GM12873 (cell line): ENCODE measurements around the gene CIAO3.

Experiments used
- TF ChIP-seq, protein P1 (sequence below): IDR thresholded peaks from 2 replicates; pipeline ENCODE4 v1.5.1; 2012; ENCODE audit warnings: low read depth, mild to moderate bottlenecking, moderate library complexity, low read length, control low read depth; ENCODE audit not compliant: insufficient read depth; ENCODE audit errors: missing control alignments

Gene CIAO3

DNA sequence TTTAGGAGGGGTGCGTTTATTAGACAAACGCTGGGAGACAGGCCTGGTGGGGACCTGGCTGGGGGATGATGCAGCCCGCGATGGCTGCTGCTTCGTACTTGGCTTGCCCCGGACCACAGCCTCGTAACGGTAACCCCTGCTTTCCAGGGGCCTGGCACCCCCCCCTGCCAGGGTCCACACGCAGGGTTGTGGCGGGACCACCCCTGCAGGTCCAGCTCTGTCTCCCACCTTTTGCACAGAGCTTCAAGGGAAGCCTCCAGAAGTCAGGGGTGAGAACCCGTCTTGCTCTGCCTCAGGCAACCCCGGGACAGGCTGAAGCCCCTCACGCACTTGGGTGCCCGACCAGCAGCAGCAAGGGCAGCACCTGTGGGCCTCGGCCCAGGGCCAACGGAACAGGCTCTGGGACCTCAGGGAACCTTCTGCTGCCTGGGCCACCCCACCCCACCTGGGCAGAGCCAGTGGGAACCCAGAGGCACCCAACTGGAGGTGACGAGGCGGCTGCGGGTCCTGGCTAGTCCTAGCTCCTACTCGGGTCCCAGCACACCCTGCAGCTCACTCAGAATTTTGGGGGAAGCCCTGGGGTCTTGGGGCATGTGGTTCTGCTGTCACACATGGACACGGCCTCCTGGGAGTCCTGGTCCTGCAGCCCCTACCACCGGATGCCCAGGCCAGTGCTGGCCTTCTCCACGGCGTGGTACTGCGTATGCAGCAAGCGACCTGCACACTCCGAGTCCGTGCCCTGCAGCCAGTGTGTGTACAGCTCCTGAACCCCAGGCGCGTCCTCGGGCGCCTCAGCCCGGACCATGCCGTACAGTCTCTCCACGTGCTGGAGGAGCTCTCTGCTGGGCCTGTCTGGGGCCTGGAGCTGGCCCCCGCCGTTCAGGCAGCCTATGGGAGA is 10.8 kb downstream of the CIAO3 start:
- TF ChIP-seq, protein P1, sequence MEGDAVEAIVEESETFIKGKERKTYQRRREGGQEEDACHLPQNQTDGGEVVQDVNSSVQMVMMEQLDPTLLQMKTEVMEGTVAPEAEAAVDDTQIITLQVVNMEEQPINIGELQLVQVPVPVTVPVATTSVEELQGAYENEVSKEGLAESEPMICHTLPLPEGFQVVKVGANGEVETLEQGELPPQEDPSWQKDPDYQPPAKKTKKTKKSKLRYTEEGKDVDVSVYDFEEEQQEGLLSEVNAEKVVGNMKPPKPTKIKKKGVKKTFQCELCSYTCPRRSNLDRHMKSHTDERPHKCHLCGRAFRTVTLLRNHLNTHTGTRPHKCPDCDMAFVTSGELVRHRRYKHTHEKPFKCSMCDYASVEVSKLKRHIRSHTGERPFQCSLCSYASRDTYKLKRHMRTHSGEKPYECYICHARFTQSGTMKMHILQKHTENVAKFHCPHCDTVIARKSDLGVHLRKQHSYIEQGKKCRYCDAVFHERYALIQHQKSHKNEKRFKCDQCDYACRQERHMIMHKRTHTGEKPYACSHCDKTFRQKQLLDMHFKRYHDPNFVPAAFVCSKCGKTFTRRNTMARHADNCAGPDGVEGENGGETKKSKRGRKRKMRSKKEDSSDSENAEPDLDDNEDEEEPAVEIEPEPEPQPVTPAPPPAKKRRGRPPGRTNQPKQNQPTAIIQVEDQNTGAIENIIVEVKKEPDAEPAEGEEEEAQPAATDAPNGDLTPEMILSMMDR: no peak

DNA sequence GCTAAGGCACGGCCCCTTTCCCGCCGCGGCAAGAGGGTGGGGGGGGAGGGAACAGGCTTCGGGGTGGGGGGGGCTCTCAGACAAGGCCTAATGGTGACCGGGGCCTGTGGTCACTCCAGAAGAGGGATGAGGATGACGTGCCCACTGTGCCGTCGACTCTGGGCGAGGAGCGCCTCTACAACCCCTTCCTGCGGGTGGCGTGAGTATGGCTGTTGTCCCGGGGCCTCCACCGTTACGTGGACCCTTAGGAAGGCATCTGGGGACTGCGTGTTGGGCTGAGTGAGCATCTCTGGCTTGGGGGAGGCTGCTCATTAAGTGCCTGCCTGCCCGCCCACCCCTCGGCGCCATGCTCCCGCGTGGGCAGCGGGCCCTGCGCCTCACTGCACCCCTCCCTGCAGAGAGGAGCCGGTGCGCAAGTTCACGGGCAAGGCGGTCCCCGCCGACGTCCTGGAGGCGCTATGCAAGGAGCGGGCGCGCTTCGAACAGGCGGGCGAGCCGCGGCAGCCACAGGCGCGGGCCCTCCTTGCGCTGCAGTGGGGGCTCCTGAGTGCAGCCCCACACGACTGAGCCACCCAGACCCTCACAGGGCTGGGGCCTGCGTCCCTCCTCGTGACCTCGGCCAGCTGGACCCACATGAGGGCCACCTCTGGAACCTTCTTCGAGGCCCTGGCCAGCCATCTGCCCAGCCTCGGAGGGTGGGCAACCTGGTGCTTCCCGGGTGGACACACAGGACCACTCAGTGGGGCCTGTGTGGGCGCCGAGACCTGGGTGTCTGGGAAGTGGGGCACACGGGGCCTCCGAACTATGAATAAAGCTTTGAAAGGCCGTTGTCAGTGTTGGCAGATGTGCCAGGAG is 11.7 kb downstream of the CIAO3 start:
- TF ChIP-seq, protein P1: no peak

DNA sequence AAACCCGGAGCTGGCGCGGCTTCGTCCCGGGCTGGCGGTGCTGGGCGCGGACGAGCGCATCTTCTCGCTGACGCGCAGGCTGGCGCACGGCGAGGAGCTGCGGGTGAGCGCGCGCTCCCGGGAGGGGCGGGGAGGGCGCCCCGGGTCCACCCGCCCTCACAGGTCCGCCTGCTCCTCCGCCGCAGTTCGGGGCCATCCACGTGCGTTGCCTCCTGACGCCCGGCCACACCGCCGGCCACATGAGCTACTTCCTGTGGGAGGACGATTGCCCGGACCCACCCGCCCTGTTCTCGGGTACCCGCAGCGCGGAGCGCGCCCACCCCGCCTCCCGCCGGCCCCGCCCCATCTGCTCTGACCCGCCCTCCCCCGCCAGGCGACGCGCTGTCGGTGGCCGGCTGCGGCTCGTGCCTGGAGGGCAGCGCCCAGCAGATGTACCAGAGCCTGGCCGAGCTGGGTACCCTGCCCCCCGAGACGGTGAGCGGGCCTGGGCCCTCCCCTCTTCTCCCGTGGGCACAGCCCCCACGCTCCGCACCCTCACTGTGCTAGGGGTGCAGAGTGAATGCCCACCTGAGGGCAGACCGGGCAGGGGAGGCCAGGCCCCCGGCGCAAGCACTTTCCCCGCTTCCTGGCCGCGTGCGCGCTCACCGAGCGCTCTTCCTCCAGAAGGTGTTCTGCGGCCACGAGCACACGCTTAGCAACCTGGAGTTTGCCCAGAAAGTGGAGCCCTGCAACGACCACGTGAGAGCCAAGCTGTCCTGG is 12.5 kb downstream of the CIAO3 start:
- TF ChIP-seq, protein P1: no peak

DNA sequence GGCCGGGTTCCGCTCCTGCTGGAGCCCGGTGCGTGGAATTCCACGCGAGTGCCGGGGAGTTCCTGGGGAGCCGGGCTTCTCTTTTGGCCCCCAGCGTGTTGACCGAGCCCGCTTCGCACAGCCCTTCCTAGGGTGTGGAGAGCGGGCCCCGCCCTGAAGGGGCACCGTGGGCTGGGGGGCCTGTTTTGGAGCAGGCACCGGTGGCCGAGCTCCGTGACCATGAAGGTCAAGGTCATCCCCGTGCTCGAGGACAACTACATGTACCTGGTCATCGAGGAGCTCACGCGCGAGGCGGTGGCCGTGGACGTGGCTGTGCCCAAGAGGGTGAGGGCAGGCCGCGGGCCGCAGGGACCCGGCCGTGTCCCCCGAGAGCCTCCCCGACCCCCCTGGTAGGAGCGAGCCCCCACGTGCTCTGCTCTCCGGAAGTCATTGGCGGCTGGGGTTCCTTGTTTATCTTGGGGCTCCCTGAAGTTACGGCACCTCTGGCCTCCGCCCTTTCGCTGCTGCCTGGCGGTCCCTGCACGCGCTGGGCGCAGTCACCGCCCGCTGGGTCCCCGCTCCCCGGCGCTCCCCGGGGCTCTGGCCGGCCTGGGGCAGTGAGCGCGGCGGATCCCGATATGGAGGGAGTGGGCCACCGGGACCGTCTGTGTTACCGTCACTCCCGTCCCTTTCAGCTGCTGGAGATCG is 13.4 kb downstream of the CIAO3 start:
- TF ChIP-seq, protein P1: no peak

DNA sequence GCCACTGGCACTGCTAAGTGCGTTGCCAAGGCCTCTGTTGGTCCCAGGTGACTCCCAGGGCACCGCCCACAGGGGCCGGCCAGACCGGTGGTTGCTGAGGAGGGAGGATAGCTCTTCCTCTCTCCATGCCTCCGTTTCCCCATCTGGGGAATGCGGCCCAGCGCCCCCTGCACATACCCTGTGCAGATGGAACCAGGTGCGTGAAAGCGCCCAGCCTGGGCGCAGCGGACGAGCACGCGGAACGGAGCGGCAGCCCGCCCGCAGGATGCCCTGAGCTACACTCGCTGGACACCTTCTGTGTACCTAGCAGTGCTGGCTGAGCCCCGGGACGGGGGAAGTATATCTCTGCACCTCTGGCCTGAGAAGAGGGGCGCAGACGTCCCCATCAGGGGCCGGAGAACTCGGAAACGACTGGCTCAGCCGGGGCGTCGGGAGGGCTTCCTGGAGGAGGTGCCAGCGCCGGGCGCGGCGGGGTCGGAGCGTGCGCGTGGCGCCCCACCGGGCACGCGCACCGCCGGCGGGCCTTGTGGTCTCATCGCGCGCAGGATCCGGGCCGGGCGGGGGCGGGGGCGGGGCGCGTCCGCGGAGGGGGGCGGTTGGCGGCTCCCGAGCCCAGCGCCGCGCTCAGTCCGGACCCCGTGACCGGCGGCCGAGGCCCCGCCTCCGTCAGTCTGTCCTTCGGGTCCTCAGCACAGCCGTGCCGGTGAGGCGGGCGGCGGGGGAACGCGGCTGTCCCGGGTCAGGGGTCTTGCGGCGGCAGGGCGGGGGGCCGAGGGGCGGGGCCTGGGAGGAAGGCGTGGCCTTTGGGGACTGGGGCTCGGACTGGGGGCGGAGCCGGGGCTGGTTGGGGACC is 14.1 kb downstream of the CIAO3 start, which contains the start of the genes CCDC78 and HAGHL:
Gene CCDC78 (minus strand): TSS at position 6 of the 853 bp plus-strand sequence. CDS start 76 bp downstream, outside the sequence.
Gene HAGHL (plus strand): TSS at position 669 of the 853 bp plus-strand sequence. CDS start 404 bp downstream, outside the sequence.
- TF ChIP-seq, protein P1: no peak

DNA sequence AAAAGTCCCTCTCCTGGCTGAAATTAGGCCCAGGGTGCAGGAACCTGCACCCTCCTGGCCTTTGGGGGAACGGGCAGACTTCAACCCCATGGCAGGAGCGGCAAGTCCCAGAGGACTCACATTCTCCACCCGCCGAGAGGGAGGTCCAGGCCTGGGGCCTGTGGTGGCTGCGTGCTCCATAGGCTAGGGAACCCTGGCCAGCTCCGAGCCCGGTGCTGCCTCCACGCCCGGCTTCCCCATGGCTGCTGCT is 14.7 kb downstream of the CIAO3 start:
- TF ChIP-seq, protein P1: no peak
